HG02981 (cell line): Measurements from ENCODE around the gene INTS1.

Experiments used
- ATAC-seq: cut with Tn5 transposase; IDR thresholded peaks from one replicate; pipeline ENCODE4 v1.9.1; 2021; ENCODE audit warnings: mild to moderate bottlenecking, moderate library complexity; ENCODE audit not compliant: unreplicated experiment

INTS1 gene

DNA sequence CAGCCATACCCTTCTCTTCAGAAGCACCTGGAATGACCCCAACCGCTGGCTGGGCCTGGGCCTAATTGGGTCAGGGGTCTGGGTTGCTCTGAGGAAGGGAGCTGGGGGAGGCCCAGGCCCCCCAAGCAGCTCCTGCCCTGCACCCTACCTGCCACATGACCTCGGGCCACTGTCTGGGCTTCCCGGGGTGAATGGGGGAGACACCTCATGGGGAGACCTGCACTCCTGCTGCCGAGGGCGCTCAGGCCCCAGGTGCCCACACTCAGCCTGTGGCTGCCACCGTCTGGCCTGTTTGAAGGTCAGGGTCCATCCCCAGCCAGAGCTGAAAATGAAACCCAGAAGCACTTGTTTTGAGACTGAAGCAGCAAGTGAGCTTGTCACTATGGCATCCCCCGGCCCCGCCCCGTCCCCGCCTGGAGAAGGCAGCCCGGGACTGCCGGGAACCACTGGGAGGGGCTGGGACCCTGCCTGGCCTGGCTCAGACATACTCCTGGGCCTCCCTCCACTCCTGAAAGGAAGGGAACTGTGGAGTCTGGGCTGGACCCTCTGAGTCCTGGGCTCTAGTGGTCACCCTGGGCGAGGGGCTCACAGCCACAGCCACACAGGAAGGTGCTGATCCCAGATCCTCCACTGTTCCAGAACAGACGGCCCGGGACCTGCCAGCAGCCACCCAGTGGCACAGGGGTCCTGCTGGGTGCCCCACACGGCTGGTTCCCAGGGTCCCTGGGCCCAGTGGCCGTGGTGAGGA, 37.5 kb downstream of the INTS1 start:
- no peak for ATAC-seq

DNA sequence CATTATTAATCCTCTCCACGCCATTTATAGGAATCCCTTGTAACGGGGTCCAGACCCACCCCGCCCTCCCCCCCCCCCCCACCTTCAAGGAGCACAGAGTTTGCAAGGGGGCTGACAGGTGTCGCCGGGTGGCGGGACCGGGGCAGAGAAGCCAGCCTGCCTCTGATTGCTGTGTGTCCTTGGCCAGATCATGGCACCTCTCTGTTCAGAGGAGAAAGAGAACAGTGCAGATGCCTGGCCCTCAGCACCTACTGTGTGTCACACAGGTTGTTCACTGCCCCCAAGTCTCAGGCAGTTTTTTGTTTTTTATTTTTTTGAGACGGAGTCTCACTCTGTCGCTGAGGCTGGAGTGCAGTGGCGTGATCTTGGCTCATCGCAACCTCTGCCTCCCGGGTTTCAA, 39.5 kb downstream of the INTS1 start:
- ATAC-seq, result no peak

DNA sequence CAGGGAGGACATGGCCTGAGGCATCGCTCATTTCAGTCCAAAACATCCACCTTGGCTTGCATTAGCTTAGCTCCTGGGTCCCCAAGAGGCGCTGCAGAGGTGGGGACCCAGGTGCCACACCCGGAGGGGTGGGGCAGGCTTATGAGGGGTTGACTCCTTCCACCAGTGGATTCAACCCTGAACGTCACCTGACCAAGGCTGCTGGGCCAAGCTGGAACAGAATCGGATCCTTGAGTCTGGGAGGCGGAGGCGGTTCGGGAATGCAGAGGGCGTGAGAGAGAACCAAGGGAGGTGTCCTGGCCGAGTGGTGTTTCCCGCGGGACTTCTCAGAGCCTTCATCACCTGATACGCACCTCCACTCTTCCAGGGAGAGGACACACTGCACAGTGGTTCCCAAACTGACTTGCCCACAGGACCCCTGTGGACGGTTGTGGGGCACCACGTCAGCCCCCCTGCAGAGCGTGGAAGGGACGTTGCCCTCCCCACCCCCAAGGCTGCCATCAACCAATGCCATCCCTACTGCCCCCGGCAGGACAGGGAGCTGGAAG, 40.4 kb downstream of the INTS1 start:
- no peak for ATAC-seq

- ATAC-seq, result no peak
Measured at GRCh38 chr7:1461646-1462375, 42.4 kb downstream of the INTS1 start.

GRCh38 chr7:1460821-1461645, 43.2 kb downstream of the INTS1 start:
- no peak for ATAC-seq

DNA sequence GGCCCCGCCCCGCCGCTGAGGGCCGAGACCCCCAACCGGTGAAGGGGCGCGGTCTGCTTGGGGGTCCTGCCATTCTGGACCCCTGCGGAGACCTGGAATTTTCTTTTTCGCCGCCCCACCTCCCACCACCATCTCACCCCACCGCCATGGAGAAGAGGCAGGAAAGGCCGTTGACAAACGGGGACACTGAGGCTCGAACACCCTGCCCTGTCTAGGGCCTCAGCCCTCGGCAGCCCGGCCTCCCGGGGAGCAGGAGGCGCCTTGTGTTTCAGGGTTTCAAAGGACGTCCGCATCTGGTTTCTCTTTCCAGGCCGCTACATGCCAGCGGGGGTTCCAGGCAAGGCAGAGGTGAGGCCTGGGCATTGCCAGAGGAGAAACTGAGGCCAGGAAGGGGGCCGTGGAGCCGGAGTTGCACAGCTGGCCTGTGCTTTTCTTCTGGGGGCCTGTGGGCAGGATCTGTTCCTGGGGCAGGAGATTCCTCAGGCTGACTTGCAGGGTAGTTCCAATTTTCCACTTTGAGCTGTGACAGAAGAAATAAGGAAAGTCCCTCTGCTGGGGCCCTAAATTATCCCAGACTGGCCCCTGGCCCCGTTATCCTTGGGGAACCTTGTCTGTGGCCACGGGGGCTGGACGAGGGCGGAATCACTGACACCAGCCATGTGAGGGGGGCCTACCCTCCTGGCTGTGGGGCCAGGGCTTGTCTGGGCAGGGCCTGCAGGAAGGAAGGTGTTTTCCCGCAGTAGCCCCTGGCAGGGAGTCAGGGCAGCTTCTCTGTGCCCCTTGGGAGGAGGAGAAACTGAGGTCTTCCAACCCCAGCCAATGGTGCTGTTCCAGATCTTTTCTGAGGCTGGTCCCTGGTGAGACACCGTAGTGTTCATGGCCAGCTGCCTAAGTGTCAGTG, 44.0 kb downstream of the INTS1 start:
- no peak for ATAC-seq

- peak; percentile 93 for ATAC-seq
Measured at GRCh38 chr7:1459512-1459892, 44.7 kb downstream of the INTS1 start.

DNA sequence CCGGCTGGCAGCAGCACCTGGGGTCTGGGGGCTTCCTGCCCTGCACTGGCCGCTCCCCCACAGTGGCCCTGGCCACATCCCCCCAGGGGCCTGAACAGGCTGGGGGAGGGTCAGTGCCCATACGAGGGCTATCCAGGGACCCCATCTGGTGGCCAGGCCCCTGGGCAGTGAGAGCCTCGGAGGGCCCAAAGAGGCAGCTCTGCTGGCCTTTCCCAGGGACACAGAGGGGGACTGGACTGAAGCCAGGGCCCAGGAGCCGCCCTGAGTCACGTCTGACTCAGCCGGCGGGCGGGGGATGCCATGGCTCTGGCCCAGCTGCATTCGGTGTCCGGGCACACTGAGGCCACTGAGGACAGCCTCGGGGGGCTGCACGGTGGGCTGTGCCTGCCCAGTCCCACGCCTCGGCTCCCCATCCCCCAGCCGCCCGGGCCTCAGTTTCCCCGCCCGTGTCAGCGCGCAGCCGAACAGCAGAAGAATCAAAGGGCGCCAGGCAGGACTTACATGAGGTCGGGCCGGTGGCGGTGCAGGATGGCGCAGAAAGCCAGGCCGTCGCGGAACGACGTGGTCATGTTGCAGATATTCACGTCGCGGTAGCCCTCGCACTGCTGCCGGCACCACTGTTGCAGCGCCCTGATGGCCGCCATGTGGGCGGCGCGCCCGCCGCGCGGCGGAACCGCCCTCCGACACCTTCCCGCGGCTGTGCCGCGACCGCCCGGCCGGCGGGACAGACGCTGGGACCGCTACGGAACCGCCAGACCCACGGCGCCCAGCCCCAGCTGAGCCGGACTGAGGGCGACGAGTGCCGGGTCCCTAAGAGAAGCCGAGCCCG, 45.3 kb downstream of the INTS1 start, which contains the start of gene MICALL2:
Gene MICALL2, minus strand, starts transcription at position 788 of the 829 bp plus-strand sequence. Its CDS starts 144 bp downstream, at position 644.
- peak; percentile 23 for ATAC-seq

DNA sequence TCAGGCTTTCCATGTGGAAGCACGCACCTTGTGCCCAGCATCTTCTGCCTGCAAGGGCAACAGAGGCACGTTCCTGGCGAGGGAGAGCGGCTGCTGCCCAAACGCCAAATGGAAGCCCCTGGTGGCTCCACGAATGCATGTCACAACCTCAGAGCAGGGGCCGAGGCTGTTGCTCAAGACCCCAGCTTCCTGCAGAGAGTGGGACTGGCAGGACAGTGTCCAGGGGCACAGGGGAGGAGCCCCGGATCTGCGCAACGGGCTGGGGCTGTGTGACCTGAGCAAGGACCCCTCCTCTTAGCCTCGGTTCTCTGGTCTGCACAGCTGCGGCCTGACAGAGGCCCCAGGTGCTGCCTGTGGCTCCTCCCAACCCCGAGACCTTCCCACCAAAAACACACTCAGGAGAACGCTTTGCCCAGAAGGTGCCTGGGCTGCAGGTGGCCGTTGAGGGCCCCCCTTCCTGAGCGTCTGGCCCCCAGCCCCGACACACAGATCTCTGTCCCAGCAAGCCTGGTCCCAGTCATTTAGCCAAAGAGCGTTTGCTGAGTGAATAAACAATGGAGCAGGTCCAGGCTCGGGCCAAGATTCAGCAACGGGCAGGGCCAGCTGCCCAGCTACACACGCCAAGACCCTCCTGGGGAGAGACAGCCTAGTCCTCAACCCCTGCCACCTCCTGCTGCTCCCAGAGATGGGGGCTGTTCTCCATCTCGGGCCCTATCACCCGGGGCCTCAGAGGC, 46.1 kb downstream of the INTS1 start:
- ATAC-seq, result no peak

DNA sequence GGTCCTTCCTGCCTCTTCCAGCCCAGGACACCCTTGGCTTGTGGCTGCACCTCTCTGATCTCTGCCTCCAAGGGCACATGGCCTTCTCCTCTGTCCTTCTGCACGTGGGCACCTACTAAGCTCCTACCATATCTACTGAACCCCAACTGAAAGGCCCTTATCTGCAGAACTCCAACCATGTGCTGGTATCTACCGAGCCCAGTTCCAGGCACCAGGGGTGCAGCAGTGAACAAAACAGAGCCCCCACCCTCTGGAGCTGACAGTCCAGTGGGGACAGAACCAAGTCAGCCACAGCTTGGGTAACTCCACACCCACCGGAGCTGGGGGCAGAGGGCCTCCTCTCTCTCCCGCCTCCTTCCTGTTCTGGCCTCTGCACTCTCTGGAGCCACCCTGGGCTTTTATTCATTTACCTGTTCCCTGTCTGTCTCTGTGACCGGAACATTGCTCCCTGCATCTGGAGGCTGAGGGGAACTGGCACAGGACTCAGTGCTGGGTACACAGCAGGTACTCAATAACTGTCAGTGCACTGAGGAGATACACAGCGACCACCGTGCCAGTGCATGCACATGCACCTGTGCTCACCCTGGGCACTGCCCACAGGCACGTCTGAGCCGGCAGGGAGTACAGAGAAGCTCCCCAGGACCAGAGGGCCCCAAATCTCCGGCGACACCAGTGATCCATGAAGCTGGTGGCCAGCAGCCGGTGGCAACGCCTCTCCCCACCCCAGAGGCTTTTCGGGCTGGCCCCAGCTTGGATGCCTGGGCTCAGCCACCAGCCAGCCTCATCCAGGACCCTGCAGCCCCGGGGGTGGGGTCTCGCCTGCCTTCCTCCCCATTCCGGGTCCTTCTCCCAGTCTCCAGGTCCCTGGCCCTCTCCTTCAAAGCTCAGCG, 46.9 kb downstream of the INTS1 start:
- ATAC-seq, result no peak

- ATAC-seq, result no peak
Measured at GRCh38 chr7:1455955-1456354, 48.2 kb downstream of the INTS1 start.

- no peak for ATAC-seq
Measured at GRCh38 chr7:1455241-1455939, 48.8 kb downstream of the INTS1 start.

GRCh38 chr7:1454542-1454941, 49.6 kb downstream of the INTS1 start:
- no peak for ATAC-seq

DNA sequence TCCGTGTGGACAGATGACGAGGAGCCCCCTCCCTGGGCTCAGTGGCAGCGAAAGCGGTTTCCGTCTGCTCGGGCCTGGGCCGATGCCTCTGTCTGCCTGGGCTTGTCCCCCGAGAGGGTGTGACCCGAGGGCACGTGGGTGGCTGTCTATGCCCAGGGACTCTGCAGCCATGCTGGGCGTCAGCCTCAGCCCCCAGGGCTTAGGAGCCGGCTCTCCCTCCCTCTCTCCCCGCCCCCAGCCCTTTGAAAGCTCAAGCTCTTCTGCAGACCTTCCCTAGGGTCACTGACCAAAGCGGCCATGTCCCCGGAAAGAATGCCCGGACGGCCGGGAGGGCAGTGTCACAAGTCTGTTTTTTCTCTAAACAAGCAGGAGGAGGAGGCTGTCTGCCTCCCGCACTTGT, 52.0 kb downstream of the INTS1 start:
- no peak for ATAC-seq

DNA sequence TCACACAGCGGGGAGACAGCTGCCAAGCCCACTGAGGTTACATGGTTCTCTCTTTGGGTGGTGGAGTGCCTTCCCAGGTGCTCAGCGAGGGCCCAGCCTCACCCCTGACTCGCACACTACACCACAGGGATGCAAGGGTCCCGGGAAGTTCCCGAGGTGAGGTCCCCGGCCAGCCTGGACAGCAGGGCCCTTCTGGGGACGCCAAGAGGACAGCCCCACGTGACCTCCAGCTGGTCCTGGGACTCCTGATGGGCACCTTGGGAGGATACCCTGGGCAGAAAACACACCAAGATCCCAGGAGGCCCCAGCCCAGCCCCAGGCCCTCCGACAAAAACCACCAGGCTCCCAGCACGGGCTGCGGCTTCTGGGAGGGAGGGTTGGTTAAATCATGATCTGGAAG, 53.2 kb downstream of the INTS1 start:
- no peak for ATAC-seq

- ATAC-seq, result no peak
Measured at GRCh38 chr7:1450431-1450830, 53.8 kb downstream of the INTS1 start.

- ATAC-seq, result no peak
Measured at GRCh38 chr7:1449951-1450350, 54.2 kb downstream of the INTS1 start.
